GM12874 (cell line): ENCODE data around the gene BFAR.

Source experiments
- TF ChIP-seq, protein P1 (sequence below): IDR thresholded peaks from 2 replicates; pipeline ENCODE4 v1.5.1; 2011; ENCODE audit warnings: low read depth, mild to moderate bottlenecking, control low read depth, low read length, moderate library complexity; ENCODE audit not compliant: insufficient read depth

BFAR gene

DNA sequence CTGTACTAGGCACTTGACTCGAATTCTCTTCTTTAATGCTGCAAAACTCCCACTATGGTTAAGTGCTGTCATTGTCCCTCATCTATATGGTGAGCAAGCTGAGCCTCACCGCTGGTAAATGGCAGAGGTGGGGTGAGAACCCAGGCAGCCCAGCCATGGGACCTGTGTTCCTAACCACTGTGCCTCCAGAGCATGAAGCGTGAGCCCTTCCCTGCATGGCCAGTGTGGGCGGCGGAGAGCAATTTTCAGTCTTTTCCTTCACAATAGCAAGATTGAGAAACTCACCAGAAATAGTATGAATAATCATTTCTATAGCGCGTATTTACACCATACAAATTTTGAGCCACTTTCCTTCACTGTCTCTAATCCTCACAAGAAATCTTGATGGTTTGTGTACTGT lies 9.2 kb downstream of the BFAR start:
- TF ChIP-seq, protein P1, sequence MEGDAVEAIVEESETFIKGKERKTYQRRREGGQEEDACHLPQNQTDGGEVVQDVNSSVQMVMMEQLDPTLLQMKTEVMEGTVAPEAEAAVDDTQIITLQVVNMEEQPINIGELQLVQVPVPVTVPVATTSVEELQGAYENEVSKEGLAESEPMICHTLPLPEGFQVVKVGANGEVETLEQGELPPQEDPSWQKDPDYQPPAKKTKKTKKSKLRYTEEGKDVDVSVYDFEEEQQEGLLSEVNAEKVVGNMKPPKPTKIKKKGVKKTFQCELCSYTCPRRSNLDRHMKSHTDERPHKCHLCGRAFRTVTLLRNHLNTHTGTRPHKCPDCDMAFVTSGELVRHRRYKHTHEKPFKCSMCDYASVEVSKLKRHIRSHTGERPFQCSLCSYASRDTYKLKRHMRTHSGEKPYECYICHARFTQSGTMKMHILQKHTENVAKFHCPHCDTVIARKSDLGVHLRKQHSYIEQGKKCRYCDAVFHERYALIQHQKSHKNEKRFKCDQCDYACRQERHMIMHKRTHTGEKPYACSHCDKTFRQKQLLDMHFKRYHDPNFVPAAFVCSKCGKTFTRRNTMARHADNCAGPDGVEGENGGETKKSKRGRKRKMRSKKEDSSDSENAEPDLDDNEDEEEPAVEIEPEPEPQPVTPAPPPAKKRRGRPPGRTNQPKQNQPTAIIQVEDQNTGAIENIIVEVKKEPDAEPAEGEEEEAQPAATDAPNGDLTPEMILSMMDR, result no peak

- TF ChIP-seq, protein P1, result no peak
Observed at GRCh38 chr16:14649816-14650215, 17.1 kb downstream of the BFAR start.

GRCh38 chr16:14650629-14651028 lies 17.9 kb downstream of the BFAR start:
- TF ChIP-seq, protein P1, result no peak

GRCh38 chr16:14652726-14653125 lies 20.0 kb downstream of the BFAR start:
- TF ChIP-seq, protein P1, result no peak

- TF ChIP-seq, protein P1, result no peak
Observed at GRCh38 chr16:14658063-14658462, 25.3 kb downstream of the BFAR start.

- TF ChIP-seq, protein P1, result no peak
Observed at GRCh38 chr16:14667347-14668266, 34.9 kb downstream of the BFAR start.

DNA sequence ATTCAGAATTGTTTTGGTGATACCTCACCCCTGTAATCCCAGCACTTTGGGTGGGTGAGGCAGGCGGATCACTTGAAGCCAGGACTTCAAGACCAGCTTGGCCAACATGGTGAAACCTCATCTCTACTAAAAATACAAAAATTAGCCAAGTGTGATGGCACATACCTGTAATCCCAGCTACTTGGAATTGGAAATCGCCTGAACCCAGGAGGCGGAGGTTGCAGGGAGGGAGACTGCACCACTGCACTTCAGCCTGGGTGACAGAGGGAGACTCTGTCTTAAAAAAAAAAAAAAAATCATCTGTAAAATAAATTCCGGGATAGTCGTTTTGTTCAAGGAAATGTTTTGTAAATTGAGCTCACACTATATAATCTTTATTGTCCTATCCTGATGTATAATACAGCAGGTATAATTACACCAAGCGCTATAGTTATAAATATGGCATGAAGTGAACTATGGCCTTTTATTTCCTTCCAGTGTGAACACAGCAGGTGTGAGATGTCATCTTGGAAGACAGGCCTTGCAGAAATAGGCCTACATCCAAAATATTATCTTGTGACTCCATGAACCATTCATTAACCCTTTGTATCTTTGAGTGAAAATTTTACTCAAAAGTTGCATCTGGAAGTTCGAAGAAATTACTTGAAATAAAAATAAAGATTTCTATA lies 35.9 kb downstream of the BFAR start:
- TF ChIP-seq, protein P1, result no peak
